Activated T-helper 17 cell treated with anti-CD3 and anti-CD28 coated beads, Interleukin-2, amount 50 U/mL, for 72 hours (primary cell): Measurements from ENCODE around the gene ABCC4. TPM values are rescaled to one million over a fixed set of nuclear protein-coding genes. Genes with fewer than 3 reads are reported as not detected.

Experiments used
- ATAC-seq: fragments of 150-1000 bp; cut with Tn5 transposase; replicated peaks from 2 replicates; pipeline ENCODE4 v1.10.0; 2021; ENCODE audit warnings: mild to moderate bottlenecking, moderate library complexity
- H3K27ac Mint-ChIP-seq: one replicate; pipeline ENCODE4 v1.8.0; 2022; ENCODE audit warnings: mixed read lengths
- H3K27me3 Mint-ChIP-seq: one replicate; pipeline ENCODE4 v1.8.0; 2022; ENCODE audit warnings: mixed read lengths
- H3K36me3 Mint-ChIP-seq: one replicate; pipeline ENCODE4 v1.8.0; 2022; ENCODE audit warnings: low read depth, mild to moderate bottlenecking, mixed read lengths
- H3K4me1 Mint-ChIP-seq: one replicate; pipeline ENCODE4 v1.8.0; 2022; ENCODE audit warnings: mixed read lengths
- H3K4me3 Mint-ChIP-seq: one replicate; pipeline ENCODE4 v1.8.0; 2022; ENCODE audit warnings: mild to moderate bottlenecking, mixed read lengths
- H3K9me3 Mint-ChIP-seq: one replicate; pipeline ENCODE4 v1.8.0; 2022; ENCODE audit warnings: mixed read lengths
- total RNA-seq, 2 donors: library from RNA; stranded (reverse); gene quantifications; one replicate each; pipeline ENCODE4 v1.2.3, GENCODE V29; 2022

The ABCC4 gene
- total RNA-seq, 2 donors from 2014 or later, result 6.5 to 14.4 TPM

DNA sequence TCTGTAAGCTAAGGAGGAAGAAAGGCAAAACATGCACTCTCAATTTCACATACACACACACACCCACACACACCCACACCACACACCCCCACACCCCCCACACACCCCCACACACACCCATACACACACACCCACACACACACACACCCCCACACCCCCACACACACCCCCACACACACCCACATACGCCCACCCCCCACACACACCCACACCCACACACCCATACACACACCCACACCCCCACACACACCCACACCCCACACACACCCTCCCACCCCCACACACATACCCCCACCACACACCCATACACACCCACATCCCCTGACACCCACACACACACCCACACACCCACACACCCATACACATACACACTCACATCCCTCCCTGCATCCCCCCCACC, 276.1 kb downstream of the ABCC4 start:
- H3K36me3 Mint-ChIP-seq, result peaks cover 24% of the 10 kb centered on the region
- H3K9me3 Mint-ChIP-seq, result no peaks in the 10 kb centered on the region
- no peak for ATAC-seq
- no peak overlapping the region for H3K27ac Mint-ChIP-seq
- H3K27me3 Mint-ChIP-seq, result no peaks in the 10 kb centered on the region
- no peaks in the 10 kb centered on the region for H3K4me1 Mint-ChIP-seq
- H3K4me3 Mint-ChIP-seq, result no peak overlapping the region

DNA sequence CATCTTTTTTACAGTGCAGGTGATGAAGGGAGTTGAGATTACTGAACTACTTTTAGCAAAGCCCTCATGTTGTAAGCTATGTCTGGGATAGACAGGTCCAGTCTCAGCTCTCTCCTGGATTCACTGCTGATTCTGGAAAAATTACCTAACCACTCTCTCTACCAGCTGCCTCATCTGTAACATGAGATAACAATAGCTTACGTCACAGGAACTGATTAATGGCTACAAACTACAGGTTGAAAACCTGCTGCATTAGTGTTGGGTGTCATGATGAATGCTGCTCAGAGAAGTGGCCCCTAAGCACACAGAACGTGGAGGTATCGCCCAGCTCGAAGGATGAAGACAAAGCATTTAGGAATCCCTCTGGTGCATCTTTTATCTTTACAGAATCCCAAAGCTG, 277.8 kb downstream of the ABCC4 start:
- Mint-ChIP-seq H3K27me3 (no peaks in the 10 kb centered on the region), H3K36me3 (peaks cover 37% of the 10 kb centered on the region), H3K4me1 (no peaks in the 10 kb centered on the region), H3K4me3 (no peak overlapping the region), H3K9me3 (no peaks in the 10 kb centered on the region), H3K27ac (no peak overlapping the region)
- ATAC-seq, result no peak

DNA sequence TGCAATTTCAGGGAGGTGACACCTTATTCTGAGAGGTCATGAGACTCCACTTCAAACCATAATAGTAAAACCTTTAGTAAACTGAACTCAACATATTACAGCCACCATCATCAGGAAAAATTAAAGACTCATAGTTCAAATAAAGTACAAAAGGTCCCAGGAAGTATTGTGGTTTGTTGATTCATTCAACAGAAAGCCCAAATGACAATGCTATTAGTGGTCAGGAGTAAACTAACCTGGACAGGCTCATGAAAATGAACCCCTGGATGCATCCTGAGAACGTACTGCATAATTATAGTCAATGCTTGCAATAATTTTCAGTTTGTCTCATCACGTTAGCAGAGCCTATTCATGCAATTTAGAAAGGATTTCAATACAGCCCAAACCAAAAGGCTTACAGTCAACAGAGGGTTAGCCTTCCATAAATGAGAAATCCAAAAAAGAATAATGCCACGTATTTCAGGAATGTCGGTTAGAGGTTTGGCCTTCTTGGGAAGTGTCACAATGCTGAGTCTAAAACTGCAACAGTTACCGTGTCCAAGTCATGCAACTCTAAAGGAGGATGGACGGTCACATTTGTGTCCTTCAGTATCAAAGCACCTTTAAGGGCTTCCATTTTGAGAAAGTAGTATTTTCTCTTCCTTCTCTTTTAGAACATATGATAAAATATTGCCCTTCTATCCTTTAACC, 280.8 kb downstream of the ABCC4 start:
- Mint-ChIP-seq H3K27me3 (no peaks in the 10 kb centered on the region), H3K9me3 (no peaks in the 10 kb centered on the region), H3K36me3 (peaks cover 37% of the 10 kb centered on the region), H3K4me3 (no peak overlapping the region), H3K4me1 (no peaks in the 10 kb centered on the region), H3K27ac (no peak overlapping the region)
- ATAC-seq, result no peak

DNA sequence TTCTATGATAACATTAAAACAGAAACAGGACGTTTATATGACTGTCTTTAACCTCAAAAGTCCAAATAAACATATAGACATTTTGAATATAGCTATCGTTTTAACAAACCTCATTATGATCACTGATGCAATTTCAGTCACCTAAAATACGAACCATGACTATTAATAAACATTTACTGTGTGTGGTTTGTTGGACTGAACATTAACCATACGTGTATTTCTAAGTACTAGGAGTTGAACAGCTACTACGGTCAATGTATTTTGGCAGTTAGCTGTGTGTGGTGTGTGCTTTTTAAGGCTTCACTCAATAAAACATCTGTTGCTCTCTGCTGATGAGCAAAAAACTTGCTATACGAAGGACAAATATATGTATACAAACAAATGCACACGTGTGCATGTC, 281.4 kb downstream of the ABCC4 start:
- H3K36me3 Mint-ChIP-seq, result peaks cover 37% of the 10 kb centered on the region

DNA sequence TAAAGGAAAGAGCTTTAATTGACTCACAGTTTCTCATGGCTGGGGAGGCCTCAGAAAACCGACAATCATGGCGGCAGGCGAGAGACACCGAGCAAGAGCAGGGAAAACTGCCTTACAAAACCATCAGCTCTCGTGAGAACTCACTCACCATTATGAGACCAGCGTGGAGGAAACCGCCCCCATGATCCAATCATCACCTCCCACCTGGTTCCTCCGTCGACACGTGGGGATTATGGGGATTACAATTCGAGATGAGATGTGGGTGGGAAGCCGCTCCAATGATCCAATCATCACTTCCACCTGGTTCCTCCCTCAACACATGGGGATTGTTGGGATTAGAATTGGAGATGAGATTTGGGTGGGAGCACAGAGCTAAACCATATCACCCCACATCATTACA, 293.9 kb downstream of the ABCC4 start:
- no peak overlapping the region for H3K27ac Mint-ChIP-seq
- no peaks in the 10 kb centered on the region for H3K9me3 Mint-ChIP-seq
- H3K4me3 Mint-ChIP-seq, result no peak overlapping the region
- H3K4me1 Mint-ChIP-seq, result no peaks in the 10 kb centered on the region
- ATAC-seq, result no peak
- H3K36me3 Mint-ChIP-seq, result no peaks in the 10 kb centered on the region
- peaks cover 4% of the 10 kb centered on the region for H3K27me3 Mint-ChIP-seq

More for the DNA sequence above, 281.4 kb downstream of the ABCC4 start:
- H3K27ac Mint-ChIP-seq, result no peak overlapping the region
- no peaks in the 10 kb centered on the region for H3K4me1 Mint-ChIP-seq
- no peak overlapping the region for H3K4me3 Mint-ChIP-seq
- no peak for ATAC-seq
- no peaks in the 10 kb centered on the region for H3K9me3 Mint-ChIP-seq
- no peaks in the 10 kb centered on the region for H3K27me3 Mint-ChIP-seq

DNA sequence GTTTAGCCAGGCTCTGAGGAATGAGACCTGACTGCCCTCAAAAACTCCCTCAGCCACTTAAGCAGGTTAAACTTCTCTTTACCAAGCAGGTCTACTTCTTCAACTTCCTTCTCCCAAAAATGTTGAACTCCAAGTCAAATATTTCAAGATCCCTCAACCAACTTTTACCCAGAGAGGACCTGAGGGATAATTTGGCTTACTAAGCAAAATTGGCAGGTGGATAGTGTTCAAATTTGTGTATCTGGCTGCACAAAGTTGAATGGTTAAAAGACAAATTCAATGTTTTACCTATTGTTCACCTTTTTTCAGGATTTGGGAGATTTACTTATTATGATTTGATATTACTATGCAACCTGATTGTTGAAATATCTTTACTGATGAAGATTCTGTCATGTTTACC, 296.0 kb downstream of the ABCC4 start:
- Mint-ChIP-seq H3K4me1 (no peaks in the 10 kb centered on the region), H3K9me3 (no peaks in the 10 kb centered on the region), H3K4me3 (no peak overlapping the region), H3K27me3 (peaks cover 19% of the 10 kb centered on the region), H3K36me3 (no peaks in the 10 kb centered on the region), H3K27ac (no peak overlapping the region)
- no peak for ATAC-seq

DNA sequence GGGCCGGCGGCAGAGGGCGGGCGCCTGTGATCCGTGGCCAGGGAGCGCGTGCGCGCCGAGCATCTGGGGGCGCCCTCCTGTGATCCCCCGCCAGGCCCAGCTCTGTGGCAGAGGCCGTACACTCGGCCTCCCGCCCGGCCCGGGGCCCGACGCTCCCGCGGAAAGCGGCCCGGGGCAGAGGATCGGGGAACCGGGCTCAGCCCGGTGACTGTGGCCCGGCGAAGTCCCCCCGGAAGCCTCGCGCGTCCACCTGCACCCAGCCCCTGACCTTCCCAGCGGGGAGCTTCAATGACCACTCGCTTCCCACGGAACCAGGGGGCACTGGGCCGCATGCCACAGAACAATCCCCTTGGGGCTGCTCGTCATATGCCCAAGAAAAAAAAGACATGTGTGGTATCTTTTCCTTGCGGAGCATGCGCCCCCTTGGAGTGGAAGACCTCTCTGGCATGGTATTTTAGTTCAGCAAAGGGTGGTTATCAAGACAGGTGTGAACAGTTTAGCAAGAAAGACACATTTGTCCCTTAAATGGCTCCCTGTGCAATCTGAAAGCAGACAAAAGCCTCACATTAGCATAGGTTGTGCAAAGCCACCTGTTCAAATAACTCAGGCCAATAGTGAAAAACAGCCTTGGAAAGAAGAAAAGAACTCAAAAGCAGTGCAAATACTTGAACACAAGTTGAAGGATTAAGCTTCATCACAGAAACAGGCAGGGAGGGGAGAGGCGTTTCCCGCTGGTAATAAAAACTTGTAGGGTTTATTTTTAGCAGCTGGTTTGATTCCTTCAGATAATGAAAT, 298.0 kb downstream of the ABCC4 start:
- Mint-ChIP-seq H3K27ac (no peak overlapping the region), H3K9me3 (no peaks in the 10 kb centered on the region), H3K4me3 (no peak overlapping the region), H3K4me1 (no peaks in the 10 kb centered on the region), H3K36me3 (no peaks in the 10 kb centered on the region), H3K27me3 (peaks cover 25% of the 10 kb centered on the region)
- ATAC-seq, result no peak

DNA sequence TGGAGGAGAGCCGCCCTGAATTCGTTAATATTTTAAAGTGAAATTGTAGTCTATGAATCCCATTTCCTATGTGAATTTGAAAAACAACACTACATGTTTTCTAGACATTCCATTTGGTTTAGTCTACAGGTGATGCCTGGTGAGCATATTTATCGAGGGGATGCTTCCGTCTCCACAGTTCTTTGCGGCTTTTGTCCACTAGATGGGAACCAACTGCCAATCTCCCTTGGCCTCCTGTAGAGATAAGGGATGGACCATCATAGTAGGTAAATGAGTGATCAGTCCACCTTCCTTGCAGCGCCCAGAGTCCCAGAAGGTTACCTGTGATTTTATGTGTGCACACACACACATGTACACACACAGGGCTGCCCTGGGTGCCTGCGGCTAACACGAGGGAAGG, 299.1 kb downstream of the ABCC4 start:
- no peak for ATAC-seq
- Mint-ChIP-seq H3K4me1 (no peaks in the 10 kb centered on the region), H3K27ac (no peak overlapping the region), H3K4me3 (no peak overlapping the region), H3K9me3 (no peaks in the 10 kb centered on the region), H3K36me3 (no peaks in the 10 kb centered on the region), H3K27me3 (peaks cover 27% of the 10 kb centered on the region)

DNA sequence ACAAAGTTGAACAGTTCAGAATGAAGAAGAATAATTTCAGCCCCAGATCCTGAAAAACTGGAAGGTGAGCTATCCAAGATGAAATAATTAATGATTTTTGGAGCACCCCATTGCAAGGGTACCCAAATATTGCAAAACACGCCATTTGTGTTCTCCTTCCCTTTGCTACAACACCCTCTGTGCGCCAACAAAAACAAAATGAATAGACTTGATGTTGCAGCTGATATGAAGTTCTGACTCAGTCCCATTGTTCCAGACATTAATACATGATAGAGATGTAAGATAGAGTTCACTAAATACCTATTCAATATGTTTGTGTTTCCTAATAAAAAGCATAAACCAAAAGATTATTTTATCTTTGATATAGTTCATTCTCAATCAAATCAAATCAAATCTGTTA, 301.4 kb downstream of the ABCC4 start:
- Mint-ChIP-seq H3K27ac (no peak overlapping the region), H3K4me1 (no peaks in the 10 kb centered on the region), H3K9me3 (no peaks in the 10 kb centered on the region), H3K36me3 (no peaks in the 10 kb centered on the region), H3K27me3 (peaks cover 34% of the 10 kb centered on the region), H3K4me3 (no peak overlapping the region)
- no peak for ATAC-seq

DNA sequence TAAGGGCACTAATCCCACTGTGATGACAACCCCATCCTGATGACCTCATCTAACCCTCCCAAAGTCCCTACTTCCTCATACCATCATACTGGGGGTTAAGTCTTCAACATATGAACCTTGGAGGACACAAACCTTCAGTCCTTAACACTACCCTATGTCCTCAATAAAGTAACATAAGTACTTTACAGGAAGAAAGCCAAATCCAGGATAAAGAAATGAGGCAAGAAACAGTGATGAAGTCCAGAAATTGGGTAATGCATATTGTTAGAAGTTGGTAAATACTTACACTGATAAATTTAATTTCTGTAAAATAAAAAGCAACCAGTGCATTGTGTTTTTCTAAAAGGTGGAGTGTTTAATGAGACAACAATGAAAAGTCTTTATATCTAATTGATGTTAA, 304.1 kb downstream of the ABCC4 start:
- H3K27me3 Mint-ChIP-seq, result peaks cover 43% of the 10 kb centered on the region
- no peaks in the 10 kb centered on the region for H3K4me1 Mint-ChIP-seq
- no peak overlapping the region for H3K4me3 Mint-ChIP-seq
- no peaks in the 10 kb centered on the region for H3K9me3 Mint-ChIP-seq
- no peaks in the 10 kb centered on the region for H3K36me3 Mint-ChIP-seq
- no peak for ATAC-seq
- no peak overlapping the region for H3K27ac Mint-ChIP-seq

DNA sequence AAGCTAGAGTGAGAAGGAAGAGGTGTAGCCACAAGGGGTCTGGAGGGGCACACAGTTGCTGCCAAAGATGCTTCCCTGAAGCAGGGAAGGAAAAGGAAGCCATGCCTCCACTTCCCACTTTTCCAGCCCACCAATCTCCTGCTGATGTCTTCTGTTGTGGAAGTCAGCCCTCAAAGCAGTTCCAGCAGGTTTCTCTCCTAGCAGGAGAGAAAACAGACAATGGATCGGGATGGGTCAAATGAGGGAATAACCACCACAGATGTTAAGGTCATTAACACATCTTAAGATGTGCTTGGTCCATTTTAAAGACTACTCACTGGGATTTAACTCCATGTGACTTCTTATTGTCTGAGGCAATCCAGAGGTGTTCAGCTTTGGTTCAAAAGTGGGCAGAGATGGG, 304.8 kb downstream of the ABCC4 start:
- ATAC-seq, result no peak
- H3K4me1 Mint-ChIP-seq, result no peaks in the 10 kb centered on the region
- H3K27me3 Mint-ChIP-seq, result peaks cover 36% of the 10 kb centered on the region
- no peak overlapping the region for H3K4me3 Mint-ChIP-seq
- H3K36me3 Mint-ChIP-seq, result no peaks in the 10 kb centered on the region
- H3K27ac Mint-ChIP-seq, result no peak overlapping the region
- H3K9me3 Mint-ChIP-seq, result no peaks in the 10 kb centered on the region

DNA sequence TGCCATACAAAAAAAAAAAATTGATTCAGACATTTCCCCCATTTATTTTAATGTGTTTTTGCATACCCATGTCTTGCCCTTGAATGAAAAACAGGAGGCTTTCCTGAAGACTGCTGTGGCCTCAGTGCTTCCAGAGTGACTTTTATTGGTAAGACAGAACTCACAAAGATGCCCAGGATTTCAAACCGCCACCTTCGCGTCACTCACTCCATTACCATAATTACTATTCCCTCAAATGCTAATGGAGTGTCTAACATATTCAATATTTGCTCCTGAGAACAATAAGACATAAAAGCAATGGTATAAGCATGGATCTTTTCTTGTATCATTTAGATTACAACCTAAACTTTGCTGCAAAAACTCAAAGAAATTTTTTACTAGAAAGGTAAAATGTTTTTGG, 306.7 kb downstream of the ABCC4 start:
- ATAC-seq, result no peak
- H3K9me3 Mint-ChIP-seq, result no peaks in the 10 kb centered on the region
- no peaks in the 10 kb centered on the region for H3K4me1 Mint-ChIP-seq
- peaks cover 36% of the 10 kb centered on the region for H3K27me3 Mint-ChIP-seq
- H3K36me3 Mint-ChIP-seq, result no peaks in the 10 kb centered on the region
- no peak overlapping the region for H3K4me3 Mint-ChIP-seq
- H3K27ac Mint-ChIP-seq, result no peak overlapping the region

DNA sequence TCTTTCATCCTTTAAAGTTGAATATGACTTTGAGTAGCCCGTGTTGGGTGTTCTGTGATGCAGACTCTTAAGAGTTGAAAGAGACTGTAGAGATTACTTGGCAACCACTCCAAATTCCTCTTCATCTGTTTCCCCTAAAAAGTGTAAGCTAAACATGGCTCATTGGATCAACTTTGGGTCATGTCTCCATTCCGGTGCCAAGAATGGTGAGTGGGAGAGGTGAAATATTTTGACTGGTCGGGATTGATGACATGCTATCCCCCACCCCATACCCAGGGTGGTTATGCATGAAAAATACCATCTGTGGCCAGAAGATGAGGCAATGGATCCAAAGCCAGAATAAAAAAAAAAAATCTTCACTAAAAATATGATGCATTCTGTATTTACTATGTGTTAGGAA, 307.6 kb downstream of the ABCC4 start:
- no peak for ATAC-seq
- Mint-ChIP-seq H3K27ac (no peak overlapping the region), H3K4me1 (no peaks in the 10 kb centered on the region), H3K4me3 (no peak overlapping the region), H3K36me3 (no peaks in the 10 kb centered on the region), H3K9me3 (no peaks in the 10 kb centered on the region), H3K27me3 (peaks cover 36% of the 10 kb centered on the region)

DNA sequence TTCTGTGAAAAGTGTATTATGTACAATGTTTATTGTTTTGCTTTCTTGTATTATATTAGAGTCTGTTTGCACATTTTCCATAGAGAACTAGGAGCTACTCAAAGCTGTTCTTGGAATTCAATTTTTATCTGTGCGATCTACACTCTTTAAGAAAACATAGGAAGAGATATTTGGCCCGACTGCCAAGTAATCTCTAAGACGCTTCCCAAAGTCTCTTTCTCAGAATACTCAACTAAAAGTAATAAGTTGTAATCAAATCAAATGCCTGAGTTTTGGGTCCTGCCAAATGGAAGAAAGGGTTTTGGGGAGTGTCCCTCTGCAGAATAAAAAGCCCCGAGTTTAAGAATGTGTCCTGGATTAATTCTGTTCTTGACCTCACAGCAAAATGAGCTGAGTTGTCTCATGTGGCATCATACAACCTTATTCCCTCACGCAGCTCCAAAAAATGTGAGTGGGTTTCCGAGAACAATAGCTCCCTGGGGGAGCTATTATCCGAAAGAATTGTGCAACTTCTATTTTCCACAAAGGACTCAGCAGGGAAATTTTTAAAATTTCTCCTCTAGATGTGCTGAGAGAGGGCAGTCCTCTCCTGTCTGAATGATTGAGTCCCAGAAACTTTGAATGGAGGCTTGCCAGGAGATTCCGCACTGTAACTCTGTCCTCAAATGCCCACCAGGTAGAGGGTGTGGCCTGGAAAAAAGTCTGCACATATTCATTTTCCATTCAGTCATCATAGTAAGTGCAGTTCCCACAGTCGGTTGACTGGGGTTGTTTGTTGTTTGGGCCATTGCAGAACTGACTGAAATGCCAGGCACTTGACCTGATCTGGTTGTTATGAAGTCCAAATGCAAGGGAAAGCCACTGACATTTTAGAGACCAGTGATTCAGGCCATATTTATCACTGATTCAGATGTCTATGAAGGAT, 309.0 kb downstream of the ABCC4 start:
- ATAC-seq, result no peak
- no peak overlapping the region for H3K27ac Mint-ChIP-seq
- H3K4me3 Mint-ChIP-seq, result no peak overlapping the region
- no peaks in the 10 kb centered on the region for H3K36me3 Mint-ChIP-seq
- no peaks in the 10 kb centered on the region for H3K4me1 Mint-ChIP-seq
- peaks cover 30% of the 10 kb centered on the region for H3K27me3 Mint-ChIP-seq
- no peaks in the 10 kb centered on the region for H3K9me3 Mint-ChIP-seq
